Osteoblast (primary cell): ENCODE data around the gene MAP2K6. TPM values are rescaled to one million over a fixed set of nuclear protein-coding genes. Genes with fewer than 3 reads are reported as not detected.

ENCODE experiments used
- DNase-seq: peaks from one replicate; pipeline ENCODE4 v3.0.0; 2011; ENCODE audit warnings: low spot score, mixed read lengths; ENCODE audit not compliant: insufficient read length; ENCODE audit errors: missing footprints
- H2AFZ ChIP-seq: 2 replicates; pipeline ENCODE4 v1.6.0; 2011; ENCODE audit warnings: mild to moderate bottlenecking, low read length
- H3K27ac ChIP-seq: 2 replicates; pipeline ENCODE4 v1.5.1; 2011; ENCODE audit warnings: mild to moderate bottlenecking, low read depth, low read length, moderate library complexity
- H3K27me3 ChIP-seq: 2 replicates; pipeline ENCODE4 v1.6.0; 2012; ENCODE audit warnings: mild to moderate bottlenecking, control low read depth, inconsistent platforms, low read length, moderate library complexity; ENCODE audit not compliant: insufficient read depth
- H3K36me3 ChIP-seq: 2 replicates; pipeline ENCODE4 v1.5.1; 2011; ENCODE audit warnings: mild to moderate bottlenecking, low read length, control low read depth, moderate library complexity; ENCODE audit not compliant: insufficient read depth
- H3K4me1 ChIP-seq: 2 replicates; pipeline ENCODE4 v1.5.1; 2011; ENCODE audit warnings: mild to moderate bottlenecking, low read length, control low read depth, moderate library complexity; ENCODE audit not compliant: insufficient read depth
- H3K4me2 ChIP-seq: 2 replicates; pipeline ENCODE4 v1.6.0; 2011; ENCODE audit warnings: mild to moderate bottlenecking, low read length; ENCODE audit not compliant: insufficient read depth
- H3K4me3 ChIP-seq: fragments of 200-600 bp; sonication (generic); 3 replicates; pipeline ENCODE4 v1.5.1; 2012; ENCODE audit warnings: mild to moderate bottlenecking, low read length, inconsistent platforms; ENCODE audit not compliant: insufficient read depth
- H3K79me2 ChIP-seq: 2 replicates; pipeline ENCODE4 v1.6.0; 2012; ENCODE audit warnings: mild to moderate bottlenecking, low read length, control low read depth, inconsistent platforms; ENCODE audit not compliant: insufficient read depth
- H3K9me3 ChIP-seq: 2 replicates; pipeline ENCODE4 v1.5.1; 2011; ENCODE audit warnings: low read depth, low read length, control low read depth
- H4K20me1 ChIP-seq: 2 replicates; pipeline ENCODE4 v1.6.0; 2012; ENCODE audit warnings: mild to moderate bottlenecking, low read length, control low read depth; ENCODE audit not compliant: insufficient read depth
- CTCF ChIP-seq: IDR thresholded peaks from 2 replicates; pipeline ENCODE4 v1.5.1; 2011; ENCODE audit warnings: mild to moderate bottlenecking, low read depth, low read length, moderate library complexity; ENCODE audit errors: extremely low read depth
- total RNA-seq: library from RNA; depleted of rRNA; stranded (reverse); fragments of >200 nt; gene quantifications from 2 replicates; pipeline ENCODE4 v1.2.3, GENCODE V29; 2012

MAP2K6 gene
- total RNA-seq, 1 donor = 2.5 TPM

DNA sequence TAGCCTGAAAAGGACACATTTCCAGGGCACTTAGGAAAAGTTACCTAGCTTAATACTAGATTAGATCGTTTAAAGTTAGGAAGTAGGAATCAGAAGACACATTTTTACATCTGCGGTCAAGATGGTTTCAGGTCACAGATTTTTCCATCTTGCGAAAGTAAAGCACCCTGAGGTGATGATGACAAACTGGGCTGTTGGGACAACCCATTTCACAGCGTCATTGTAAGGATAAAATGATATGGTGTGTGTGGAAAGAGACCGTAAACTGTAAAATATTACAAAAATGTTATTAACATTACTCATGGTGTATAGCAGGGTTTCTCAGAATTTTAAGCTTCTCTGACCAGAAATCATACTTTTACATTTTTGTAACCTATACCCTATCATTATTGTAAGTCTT lies 10.1 kb upstream of the MAP2K6 start:
- no peaks in the 10 kb centered on the region for H3K9me3 ChIP-seq
- TF ChIP-seq CTCF = no peak
- H2AFZ ChIP-seq = no peak overlapping the region
- H3K36me3 ChIP-seq = no peaks in the 10 kb centered on the region
- no peaks in the 10 kb centered on the region for H3K27me3 ChIP-seq
- H3K27ac ChIP-seq = no peak overlapping the region
- H3K4me2 ChIP-seq = no peak overlapping the region
- no peak overlapping the region for H3K4me3 ChIP-seq
- H3K79me2 ChIP-seq = no peaks in the 10 kb centered on the region
- no peak for DNase-seq
- H3K4me1 ChIP-seq = no peaks in the 10 kb centered on the region
- H4K20me1 ChIP-seq = no peaks in the 10 kb centered on the region

- no peak overlapping the region for H3K4me2 ChIP-seq
- H4K20me1 ChIP-seq = no peaks in the 10 kb centered on the region
- no peaks in the 10 kb centered on the region for H3K4me1 ChIP-seq
- H3K9me3 ChIP-seq = no peaks in the 10 kb centered on the region
- DNase-seq = no peak
- no peaks in the 10 kb centered on the region for H3K27me3 ChIP-seq
- H3K36me3 ChIP-seq = no peaks in the 10 kb centered on the region
- H2AFZ ChIP-seq = no peak overlapping the region
- H3K79me2 ChIP-seq = no peaks in the 10 kb centered on the region
- no peak overlapping the region for H3K4me3 ChIP-seq
- TF ChIP-seq CTCF = no peak
- no peak overlapping the region for H3K27ac ChIP-seq
Measured at GRCh38 chr17:69405096-69405495, 9.4 kb upstream of the MAP2K6 start.

DNA sequence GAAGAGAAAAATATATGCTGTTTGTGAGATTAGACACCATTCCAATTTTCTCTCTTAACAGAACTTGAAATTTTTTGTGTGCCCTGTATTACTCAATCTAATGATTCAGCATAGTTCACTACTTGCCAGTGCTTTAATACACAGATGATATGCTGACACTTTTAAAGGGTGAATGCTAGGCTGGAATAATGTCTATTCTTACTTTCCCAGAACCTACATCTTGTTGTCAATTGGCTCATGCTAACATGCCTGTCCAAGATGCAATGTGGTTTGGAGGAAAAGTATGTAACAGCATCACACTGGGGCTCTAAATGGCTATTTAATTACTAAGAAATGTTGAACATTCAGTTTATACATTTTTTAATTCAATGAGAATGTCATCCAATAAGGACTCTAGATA lies 7.6 kb upstream of the MAP2K6 start:
- Histone ChIP-seq H3K4me3 (no peak overlapping the region), H2AFZ (no peak overlapping the region), H3K79me2 (no peaks in the 10 kb centered on the region), H3K27ac (no peak overlapping the region), H3K36me3 (no peaks in the 10 kb centered on the region), H3K4me1 (no peaks in the 10 kb centered on the region), H3K27me3 (no peaks in the 10 kb centered on the region), H4K20me1 (no peaks in the 10 kb centered on the region), H3K4me2 (no peak overlapping the region), H3K9me3 (no peaks in the 10 kb centered on the region)
- no peak for TF ChIP-seq CTCF
- DNase-seq = no peak

- no peak for TF ChIP-seq CTCF
- no peaks in the 10 kb centered on the region for H3K79me2 ChIP-seq
- no peak for DNase-seq
Measured at GRCh38 chr17:69407759-69408158, 6.7 kb upstream of the MAP2K6 start.

More at GRCh38 chr17:69407759-69408158, 6.7 kb upstream of the MAP2K6 start:
- Histone ChIP-seq H3K4me2 (no peak overlapping the region), H2AFZ (no peak overlapping the region), H3K36me3 (no peaks in the 10 kb centered on the region), H3K4me3 (no peak overlapping the region), H3K4me1 (no peaks in the 10 kb centered on the region), H4K20me1 (no peaks in the 10 kb centered on the region), H3K27me3 (no peaks in the 10 kb centered on the region), H3K9me3 (no peaks in the 10 kb centered on the region), H3K27ac (no peak overlapping the region)
